Breast epithelium (tissue), 4 donors: ENCODE measurements around the gene PRMT2. TPM values are rescaled to one million over a fixed set of nuclear protein-coding genes. Genes with fewer than 3 reads are reported as not detected.
A peak's percentile ranks its signal among the peaks of the same experiment; 100 is the strongest.

Experiments used
- DNase-seq, 2 donors: peaks; one replicate each; pipeline ENCODE4 v3.0.0-alpha.2; 2019; ENCODE audit warnings: low spot score in 2 of 2
- H3K27ac ChIP-seq, 2 donors: fragments of 200-600 bp; sonication (generic) in 1 of 2; one replicate each; pipeline ENCODE4 v1.5.1; 2016 to 2019; ENCODE audit warnings: mild to moderate bottlenecking in 1 of 2
- H3K27me3 ChIP-seq, 2 donors: fragments of 200-600 bp; sonication (generic) in 1 of 2; one replicate each; pipeline versions ENCODE4 v1.5.1 to v1.6.0; 2017 to 2019; ENCODE audit warnings: control low read depth in 1 of 2, mild to moderate bottlenecking in 1 of 2
- H3K36me3 ChIP-seq: fragments of 200-600 bp; one replicate; pipeline ENCODE4 v1.5.1; 2019
- H3K4me1 ChIP-seq, 2 donors: fragments of 200-600 bp; sonication (generic); one replicate each; pipeline ENCODE4 v1.5.1; 2016 to 2019; ENCODE audit warnings: control low read depth in 1 of 2
- H3K4me3 ChIP-seq, 3 donors: fragments of 200-600 bp; sonication (generic); 1 replicate in 2 of 3; 2 replicates in 1 of 3; pipeline ENCODE4 v1.5.1; 2016 to 2019; ENCODE audit warnings: mild to moderate bottlenecking in 3 of 3, moderate library complexity in 2 of 3
- H3K9me3 ChIP-seq, 2 donors: fragments of 200-600 bp; sonication (generic) in 1 of 2; one replicate each; pipeline ENCODE4 v1.5.1; 2016 to 2019; ENCODE audit warnings: control low read depth in 1 of 2
- CTCF ChIP-seq, 3 donors: fragments of 450-650 bp; IDR thresholded peaks; one replicate each; pipeline ENCODE4 v1.5.1; 2016 to 2017; ENCODE audit warnings: antibody characterized with exemption in 3 of 3, mild to moderate bottlenecking in 3 of 3, moderate library complexity in 3 of 3
- POLR2A ChIP-seq: fragments of 450-650 bp; IDR thresholded peaks from one replicate; pipeline ENCODE4 v1.6.1; 2016; ENCODE audit warnings: antibody characterized with exemption, mild to moderate bottlenecking, moderate library complexity
- POLR2AphosphoS5 ChIP-seq, 3 donors: sonication (generic); formaldehyde crosslinking; IDR thresholded peaks; one replicate each; pipeline ENCODE4 v1.6.1; 2017; ENCODE audit warnings: antibody characterized with exemption in 3 of 3
- intact Hi-C: fragments of 100-400 bp; cut with DNase I; formaldehyde crosslinking; loops from one replicate; pipeline ENCODE4 v1.15.1; 2023; ENCODE audit warnings: low total_unique reads
- total RNA-seq, 3 donors: library from RNA; depleted of rRNA; stranded (reverse); fragments of >200 nt; gene quantifications; one replicate each; pipeline ENCODE4 v1.1.0, GENCODE V29; 2016

PRMT2 gene
- total RNA-seq, 3 donors from 2014 or later, result 92.1 to 145 (median 130) TPM

GRCh38 chr21:46621457-46622182 is 13.9 kb upstream of the PRMT2 start:
- Histone ChIP-seq H3K27me3 (no peaks in the 10 kb centered on the region), H3K9me3 (peaks cover 8 to 11% of the 10 kb centered on the region in 2 donors), H3K36me3 (no peaks in the 10 kb centered on the region), H3K4me1 (peaks cover 0 to 7% of the 10 kb centered on the region in 2 donors), H3K4me3 (no peak overlapping the region), H3K27ac (peak overlapping the region; percentile 82 to 88)
- peak in 1 of 2 donors; percentile 73 for DNase-seq
- TF ChIP-seq POLR2A (no peak), POLR2AphosphoS5 (IDR thresholded peaks at IDR 0.05) (peak in 1 of 3 donors; percentile 51)
- intact Hi-C loops, result no loop called here

- Histone ChIP-seq H3K9me3 (peaks cover 8 to 11% of the 10 kb centered on the region in 2 donors), H3K4me1 (peaks cover 0 to 7% of the 10 kb centered on the region in 2 donors), H3K4me3 (no peak overlapping the region), H3K27me3 (no peaks in the 10 kb centered on the region), H3K36me3 (no peaks in the 10 kb centered on the region), H3K27ac (peak overlapping the region; percentile 82 to 88)
- intact Hi-C loops, result no loop called here
- DNase-seq, result peak in 1 of 2 donors; percentile 74
- TF ChIP-seq POLR2AphosphoS5 (IDR thresholded peaks at IDR 0.05) (no peak), POLR2A (no peak), CTCF (IDR thresholded peaks at IDR 0.05) (no peak)
Measured at GRCh38 chr21:46622226-46622625, 13.2 kb upstream of the PRMT2 start.

GRCh38 chr21:46624050-46624449 is 11.4 kb upstream of the PRMT2 start:
- Histone ChIP-seq H3K4me1 (peaks cover 0 to 7% of the 10 kb centered on the region in 2 donors), H3K27me3 (peaks cover 0 to 3% of the 10 kb centered on the region in 2 donors), H3K4me3 (no peak overlapping the region), H3K36me3 (no peaks in the 10 kb centered on the region), H3K27ac (peak overlapping the region in 1 of 2 donors; percentile 30), H3K9me3 (peaks cover 8 to 11% of the 10 kb centered on the region in 2 donors)
- intact Hi-C loops, result no loop called here
- TF ChIP-seq POLR2AphosphoS5 (IDR thresholded peaks at IDR 0.05) (no peak), POLR2A (no peak), CTCF (IDR thresholded peaks at IDR 0.05) (no peak)
- DNase-seq, result no peak

GRCh38 chr21:46625759-46626158 is 9.7 kb upstream of the PRMT2 start:
- Histone ChIP-seq H3K4me1 (peaks cover 0 to 7% of the 10 kb centered on the region in 2 donors), H3K9me3 (peaks cover 8 to 11% of the 10 kb centered on the region in 2 donors), H3K36me3 (no peaks in the 10 kb centered on the region), H3K27ac (no peak overlapping the region), H3K4me3 (no peak overlapping the region), H3K27me3 (peaks cover 0 to 3% of the 10 kb centered on the region in 2 donors)
- TF ChIP-seq POLR2A, result no peak
- TF ChIP-seq POLR2AphosphoS5 (IDR thresholded peaks at IDR 0.05), result no peak
- no peak for TF ChIP-seq CTCF (IDR thresholded peaks at IDR 0.05)
- DNase-seq, result no peak
- intact Hi-C loops, result no loop called here

- no peak overlapping the region for H3K27ac ChIP-seq
- intact Hi-C loops, result no loop called here
Measured at GRCh38 chr21:46626536-46626935, 8.9 kb upstream of the PRMT2 start.

GRCh38 chr21:46626975-46627501 is 8.4 kb upstream of the PRMT2 start:
- intact Hi-C loops, result no loop called here
- DNase-seq, result no peak
- Histone ChIP-seq H3K4me3 (no peak overlapping the region), H3K27me3 (peaks cover 0 to 3% of the 10 kb centered on the region in 2 donors), H3K4me1 (peaks cover 0 to 7% of the 10 kb centered on the region in 2 donors), H3K36me3 (no peaks in the 10 kb centered on the region), H3K27ac (no peak overlapping the region), H3K9me3 (peaks cover 8 to 11% of the 10 kb centered on the region in 2 donors)
- no peak for TF ChIP-seq POLR2AphosphoS5 (IDR thresholded peaks at IDR 0.05)
- no peak for TF ChIP-seq CTCF (IDR thresholded peaks at IDR 0.05)
- TF ChIP-seq POLR2A, result no peak

More at GRCh38 chr21:46626536-46626935, 8.9 kb upstream of the PRMT2 start:
- no peak for TF ChIP-seq POLR2AphosphoS5 (IDR thresholded peaks at IDR 0.05)
- no peak for TF ChIP-seq POLR2A
- peaks cover 8 to 11% of the 10 kb centered on the region in 2 donors for H3K9me3 ChIP-seq
- peaks cover 0 to 7% of the 10 kb centered on the region in 2 donors for H3K4me1 ChIP-seq
- H3K36me3 ChIP-seq, result no peaks in the 10 kb centered on the region
- no peak for DNase-seq
- H3K27me3 ChIP-seq, result peaks cover 0 to 3% of the 10 kb centered on the region in 2 donors
- H3K4me3 ChIP-seq, result no peak overlapping the region
